CD14-positive monocyte (primary cell): ENCODE measurements around the gene NXF3. TPM values are rescaled to one million over a fixed set of nuclear protein-coding genes. Genes with fewer than 3 reads are reported as not detected.
"Not testable (repeated sequence)": the region's sequence is repeated elsewhere in the genome, so short reads cannot be mapped to it uniquely, and the experiment has no call there.

Experiments used
- DNase-seq, 3 donors: peaks; one replicate each; pipeline ENCODE4 v3.0.0-alpha.2; 2011 to 2022
- H2AFZ ChIP-seq: 2 replicates; pipeline ENCODE4 v1.6.0; 2012; ENCODE audit warnings: mild to moderate bottlenecking, low read depth, low read length, inconsistent platforms; ENCODE audit not compliant: insufficient read depth, poor library complexity, severe bottlenecking
- H3K27ac ChIP-seq, 2 donors: 1 replicate in 1 of 2; 2 replicates in 1 of 2; pipeline ENCODE4 v1.5.1; 2012 to 2013; ENCODE audit warnings: low read length in 2 of 2, control low read depth in 1 of 2, inconsistent platforms in 1 of 2, low read depth in 1 of 2, mild to moderate bottlenecking in 1 of 2
- H3K27me3 ChIP-seq, 2 donors: one replicate each; pipeline versions ENCODE4 v1.6.0 to v1.6.1; 2011 to 2013; ENCODE audit warnings: low read length in 2 of 2; ENCODE audit not compliant: control insufficient read depth in 2 of 2, insufficient read depth in 2 of 2
- H3K36me3 ChIP-seq, 2 donors: replicated peaks in 1 of 2; 1 replicate in 1 of 2; 2 replicates in 1 of 2; pipeline versions ENCODE4 v1.5.1 to v1.6.1; 2012 to 2013; ENCODE audit warnings: low read length in 2 of 2, control low read depth in 1 of 2, inconsistent platforms in 1 of 2, mild to moderate bottlenecking in 1 of 2; ENCODE audit not compliant: insufficient read depth in 2 of 2, control insufficient read depth in 1 of 2
- H3K4me1 ChIP-seq, 2 donors: 1 replicate in 1 of 2; 2 replicates in 1 of 2; pipeline versions ENCODE4 v1.5.1 to v1.6.1; 2012 to 2013; ENCODE audit warnings: low read length in 2 of 2, control low read depth in 1 of 2, inconsistent platforms in 1 of 2, mild to moderate bottlenecking in 1 of 2, moderate library complexity in 1 of 2; ENCODE audit not compliant: insufficient read depth in 2 of 2, control insufficient read depth in 1 of 2
- H3K4me2 ChIP-seq: replicated peaks from 2 replicates; pipeline ENCODE3; 2012; ENCODE audit warnings: low read length, moderate library complexity, mild to moderate bottlenecking; ENCODE audit not compliant: poor library complexity, severe bottlenecking; ENCODE audit errors: extremely low read depth
- H3K4me3 ChIP-seq, 3 experiments: fragments of 200-600 bp in 1 of 3; sonication (generic) in 1 of 3; replicated peaks in 1 of 3; 1 replicate in 2 of 3; 2 replicates in 1 of 3; pipeline ENCODE4 v1.5.1; 2011 to 2013; ENCODE audit warnings: low read length in 3 of 3, mild to moderate bottlenecking in 3 of 3, control low read depth in 2 of 3, low read depth in 2 of 3, inconsistent platforms in 1 of 3, moderate library complexity in 1 of 3
- H3K79me2 ChIP-seq: 2 replicates; pipeline ENCODE4 v1.6.0; 2012; ENCODE audit warnings: mild to moderate bottlenecking, control low read depth, inconsistent platforms, low read length, moderate library complexity; ENCODE audit not compliant: insufficient read depth
- H3K9ac ChIP-seq: 2 replicates; pipeline ENCODE4 v1.6.0; 2017; ENCODE audit warnings: low read length, mild to moderate bottlenecking; ENCODE audit not compliant: insufficient read depth, poor library complexity, severe bottlenecking
- H3K9me3 ChIP-seq, 2 donors: replicated peaks in 1 of 2; 1 replicate in 1 of 2; 2 replicates in 1 of 2; pipeline versions ENCODE4 v1.5.1 to v1.6.1; 2012 to 2013; ENCODE audit warnings: low read length in 2 of 2, control low read depth in 1 of 2; ENCODE audit not compliant: control insufficient read depth in 1 of 2, insufficient read depth in 1 of 2
- H4K20me1 ChIP-seq: 2 replicates; pipeline ENCODE4 v1.6.0; 2012; ENCODE audit warnings: mild to moderate bottlenecking, low read length, control low read depth, moderate library complexity; ENCODE audit not compliant: insufficient read depth
- H3K27ac Mint-ChIP-seq, 7 donors: one replicate each; pipeline ENCODE4 v1.8.0; 2020; ENCODE audit warnings: mild to moderate bottlenecking in 7 of 7, mixed read lengths in 7 of 7, moderate library complexity in 6 of 7, inconsistent platforms in 2 of 7
- H3K27me3 Mint-ChIP-seq, 3 donors: one replicate each; pipeline ENCODE4 v1.8.0; 2021 to 2022; ENCODE audit warnings: low read depth in 3 of 3, mild to moderate bottlenecking in 3 of 3, mixed read lengths in 3 of 3, moderate library complexity in 3 of 3, inconsistent platforms in 1 of 3
- H3K36me3 Mint-ChIP-seq, 2 donors: one replicate each; pipeline ENCODE4 v1.8.0; 2020; ENCODE audit warnings: mixed read lengths in 2 of 2, inconsistent platforms in 1 of 2, mild to moderate bottlenecking in 1 of 2
- H3K4me1 Mint-ChIP-seq: one replicate; pipeline ENCODE4 v1.8.0; 2020; ENCODE audit warnings: mild to moderate bottlenecking, mixed read lengths
- H3K4me3 Mint-ChIP-seq, 2 donors: one replicate each; pipeline ENCODE4 v1.8.0; 2020; ENCODE audit warnings: mild to moderate bottlenecking in 2 of 2, mixed read lengths in 2 of 2, moderate library complexity in 1 of 2
- H3K9me3 Mint-ChIP-seq, 7 donors: one replicate each; pipeline ENCODE4 v1.8.0; 2020 to 2022; ENCODE audit warnings: mixed read lengths in 7 of 7, mild to moderate bottlenecking in 6 of 7, moderate library complexity in 6 of 7, inconsistent platforms in 2 of 7
- CTCF ChIP-seq: fragments of 200-600 bp; IDR thresholded peaks from one replicate; pipeline ENCODE4 v1.8.0; 2022; ENCODE audit warnings: antibody characterized with exemption, mild to moderate bottlenecking
- WGBS: methylation state at CpG from one replicate; pipeline ENCODE4 v1.1.5; 2013; ENCODE audit warnings: missing lambda C conversion rate; ENCODE audit not compliant: insufficient coverage; 5-methylcytosine and 5-hydroxymethylcytosine counted together
- intact Hi-C, 2 donors: fragments of 100-400 bp; cut with micrococcal nuclease; formaldehyde crosslinking; loops; one replicate each; pipeline versions ENCODE4 v1.15.0 to v1.15.1; 2023
- polyA plus RNA-seq, 3 donors: library from polyadenylated mRNA; depleted of rRNA in 1 of 3; unstranded in 2 of 3; stranded (reverse) in 1 of 3; fragments of 300-500 nt in 2 of 3; fragments of >200 nt in 1 of 3; fragmentation: Illumina TruSeq in 2 of 3; gene quantifications; 1 replicate in 2 of 3; 2 replicates in 1 of 3; pipeline ENCODE4 v1.2.3, GENCODE V29; 2012 to 2021

NXF3 gene
- polyA plus RNA-seq, 3 donors = not detected

- H3K4me3 Mint-ChIP-seq, H3K4me1 Mint-ChIP-seq, H3K27ac Mint-ChIP-seq, H3K36me3 ChIP-seq, DNase-seq, H3K9ac ChIP-seq, H3K4me3 ChIP-seq, H3K27ac ChIP-seq, H4K20me1 ChIP-seq, H3K79me2 ChIP-seq, H2AFZ ChIP-seq, H3K4me1 ChIP-seq, H3K27me3 Mint-ChIP-seq, H3K36me3 Mint-ChIP-seq, H3K4me2 ChIP-seq, H3K9me3 ChIP-seq, intact Hi-C loops, H3K27me3 ChIP-seq: not testable (repeated sequence)
- peaks cover 6 to 34% (median 24%) of the 10 kb centered on the region in 7 donors for H3K9me3 Mint-ChIP-seq
- WGBS = no CpG with 5 or more reads among the region's 2 CpGs
These were observed 10.9 kb upstream of the NXF3 start for GRCh38 chrX:103103866-103104265.

GRCh38 chrX:103101299-103102042 lies 8.5 kb upstream of the NXF3 start:
- TF ChIP-seq CTCF = no peak
- Histone ChIP-seq H3K27ac (no peak overlapping the region), H3K4me3 (no peak overlapping the region), H3K79me2 (no peaks in the 10 kb centered on the region), H3K36me3 (no peaks in the 10 kb centered on the region), H3K27me3 (no peaks in the 10 kb centered on the region), H4K20me1 (no peaks in the 10 kb centered on the region), H3K9me3 (no peaks in the 10 kb centered on the region), H3K4me2 (no peak overlapping the region), H3K4me1 (no peaks in the 10 kb centered on the region), H3K9ac (no peak overlapping the region), H2AFZ (no peak overlapping the region)
- Mint-ChIP-seq H3K9me3 (peaks cover 0 to 20% (median 10%) of the 10 kb centered on the region in 7 donors), H3K4me1 (no peaks in the 10 kb centered on the region), H3K4me3 (no peak overlapping the region), H3K27ac (no peak overlapping the region), H3K27me3 (peaks cover 0 to 4% (median 0%) of the 10 kb centered on the region in 3 donors), H3K36me3 (no peaks in the 10 kb centered on the region)
- DNase-seq = no peak
- no CpG with 5 or more reads among the region's 3 CpGs for WGBS
- intact Hi-C loops = no loop called here
